NB4 (cell line): ENCODE data around the gene BAZ2B.
"Not testable (repeated sequence)": the region's sequence is repeated elsewhere in the genome, so short reads cannot be mapped to it uniquely, and the experiment has no call there.

Source experiments
- CTCF ChIP-seq: IDR thresholded peaks from one replicate; pipeline ENCODE4 v1.5.1; 2012; ENCODE audit warnings: low read depth, low read length
- MAX ChIP-seq: IDR thresholded peaks from 2 replicates; pipeline ENCODE4 v1.6.1; 2011; ENCODE audit warnings: low read depth, low read length
- POLR2A ChIP-seq: IDR thresholded peaks from 2 replicates; pipeline ENCODE4 v1.6.1; 2011; ENCODE audit warnings: mild to moderate bottlenecking; ENCODE audit not compliant: insufficient read length; ENCODE audit errors: extremely low read depth

DNA sequence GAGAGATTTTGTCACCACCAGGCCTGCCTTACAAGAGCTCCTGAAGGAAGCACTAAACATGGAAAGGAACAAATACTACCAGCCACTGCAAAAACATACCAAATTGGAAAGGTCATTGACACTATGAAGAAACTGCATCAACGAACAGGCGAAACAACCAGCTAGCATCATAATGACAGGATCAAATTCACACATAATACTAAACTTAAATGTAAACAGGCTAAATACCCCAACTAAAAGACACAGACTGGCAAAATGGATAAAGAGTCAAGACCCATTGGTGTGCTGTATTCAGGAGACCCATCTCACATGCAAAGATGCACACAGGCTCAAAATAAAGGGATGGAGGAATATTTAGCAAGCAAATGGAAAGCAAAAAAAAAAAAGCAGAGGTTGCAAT is 9.3 kb upstream of the BAZ2B start:
- TF ChIP-seq CTCF, POLR2A, MAX: not testable (repeated sequence)
